A673 (cell line): Measurements from ENCODE around the gene LYPD8.

Source experiments
- CTCF ChIP-seq: fragments of 300-800, 200-600 bp; sonication (generic); conservative IDR thresholded peaks from 2 replicates; pipeline ENCODE4 v1.5.1; 2017; ENCODE audit warnings: low read depth, mild to moderate bottlenecking, antibody characterized with exemption, low read length, moderate library complexity, mixed read lengths
- EZH2 ChIP-seq: fragments of 200-600 bp; sonication (generic); IDR thresholded peaks from 2 replicates; pipeline ENCODE4 v1.6.1; 2017; ENCODE audit warnings: borderline replicate concordance, low read depth, mild to moderate bottlenecking, mixed read lengths, antibody characterized with exemption, low read length; ENCODE audit not compliant: poor library complexity, severe bottlenecking

DNA sequence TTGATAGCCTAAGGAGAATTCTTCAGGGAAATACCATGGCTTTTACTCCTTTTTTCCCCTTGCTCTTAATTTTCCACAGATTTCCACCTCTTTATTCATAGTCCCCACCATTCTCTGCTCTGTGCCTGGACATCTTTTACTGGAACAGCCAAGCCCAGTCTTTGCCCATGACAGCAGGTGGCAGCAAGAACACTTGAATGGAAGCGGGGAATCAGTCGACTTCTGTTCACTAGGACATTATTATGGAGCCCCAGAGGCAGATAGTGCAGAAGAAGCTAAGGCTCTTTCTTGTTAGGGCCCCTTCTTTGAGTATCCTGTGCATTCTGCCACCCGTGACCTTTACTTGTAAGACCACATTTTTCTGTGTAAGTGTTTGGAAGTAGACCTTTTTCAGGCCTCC, 59.3 kb downstream of the LYPD8 start:
- peak; percentile 44 for TF ChIP-seq CTCF
- no peak for TF ChIP-seq EZH2
